Karpas-422 (cell line): ENCODE measurements around the gene VPS26B. TPM values are rescaled to one million over a fixed set of nuclear protein-coding genes. Genes with fewer than 3 reads are reported as not detected.
"Not testable (repeated sequence)": the region's sequence is repeated elsewhere in the genome, so short reads cannot be mapped to it uniquely, and the experiment has no call there.

Experiments
- DNase-seq: peaks from one replicate; pipeline ENCODE4 v3.0.0-alpha.2; 2015
- H2AFZ ChIP-seq: fragments of 200-600 bp; sonication (generic); 2 replicates; pipeline ENCODE4 v1.6.1; 2014; ENCODE audit warnings: antibody characterized with exemption, low read length, mixed read lengths
- H3K27ac ChIP-seq: fragments of 200-600 bp; sonication (generic); 2 replicates; pipeline ENCODE4 v1.5.1; 2014; ENCODE audit warnings: mild to moderate bottlenecking, low read length, moderate library complexity
- H3K27me3 ChIP-seq: fragments of 200-600 bp; sonication (generic); 2 replicates; pipeline ENCODE4 v1.6.1; 2014; ENCODE audit warnings: low read length, mixed read lengths
- H3K36me3 ChIP-seq: fragments of 200-600 bp; sonication (generic); 2 replicates; pipeline ENCODE4 v1.6.1; 2014; ENCODE audit warnings: low read length, mixed read lengths; ENCODE audit not compliant: insufficient read depth
- H3K4me1 ChIP-seq: fragments of 200-600 bp; sonication (generic); 2 replicates; pipeline ENCODE4 v1.6.1; 2014; ENCODE audit warnings: mild to moderate bottlenecking, low read length, mixed read lengths
- H3K4me2 ChIP-seq: fragments of 200-600 bp; sonication (generic); 2 replicates; pipeline ENCODE4 v1.6.1; 2014; ENCODE audit warnings: low read length, low read depth, mild to moderate bottlenecking; ENCODE audit not compliant: poor library complexity, severe bottlenecking
- H3K4me3 ChIP-seq: fragments of 200-600 bp; sonication (generic); 2 replicates; pipeline ENCODE4 v1.5.1; 2014; ENCODE audit warnings: mild to moderate bottlenecking, antibody characterized with exemption, low read length, mixed read lengths
- H3K79me2 ChIP-seq: fragments of 200-600 bp; sonication (generic); 2 replicates; pipeline ENCODE4 v1.6.1; 2014; ENCODE audit warnings: mild to moderate bottlenecking, low read length, mixed read lengths
- H3K9ac ChIP-seq: fragments of 200-600 bp; sonication (generic); 2 replicates; pipeline ENCODE4 v1.6.0; 2014; ENCODE audit warnings: low read length
- H3K9me2 ChIP-seq: fragments of 200-600 bp; sonication (generic), shearing (Covaris generic); replicated peaks from 2 replicates; pipeline ENCODE4 v1.6.0; 2014; ENCODE audit warnings: mild to moderate bottlenecking, low read length, moderate library complexity; ENCODE audit not compliant: insufficient read depth
- H3K9me3 ChIP-seq: fragments of 300-700, 200-600 bp; sonication (generic); 2 replicates; pipeline ENCODE4 v1.6.1; 2014; ENCODE audit warnings: low read length, mixed read lengths
- H4K20me1 ChIP-seq: fragments of 200-600 bp; sonication (generic); 2 replicates; pipeline ENCODE4 v1.6.1; 2014; ENCODE audit warnings: mild to moderate bottlenecking, antibody characterized with exemption, low read length, low read depth; ENCODE audit not compliant: insufficient read depth
- total RNA-seq: library from RNA; depleted of rRNA; stranded (reverse); fragments of >200 nt; shearing (Covaris generic); gene quantifications from 2 replicates; pipeline ENCODE4 v1.2.3, GENCODE V29; 2014; ENCODE audit warnings: low replicate concordance; rRNA removed

Gene VPS26B
- total RNA-seq, result 7.9 and 11.2 TPM in 2 replicates

GRCh38 chr11:134223836-134224709 is at the start of gene VPS26B, which contains the start of gene NCAPD3:
Gene VPS26B (plus strand): TSS chr11:134224671. CDS start chr11:134225123, 452 bp downstream.
Gene NCAPD3 (minus strand): TSS chr11:134223967. CDS start chr11:134223926, 41 bp downstream.
- Histone ChIP-seq H3K79me2 (peaks cover 37% of the 10 kb centered on the region), H3K9me3 (no peaks in the 10 kb centered on the region), H3K27ac (peak within 1 kb of the TSS; percentile 62; the same call in 1 of the 2 replicates), H2AFZ (peak within 1 kb of the TSS; percentile 92; the same call in 1 of the 2 replicates), H3K4me1 (peaks cover 37% of the 10 kb centered on the region), H3K9ac (peak within 1 kb of the TSS; percentile 82), H3K27me3 (no peaks in the 10 kb centered on the region), H3K4me3 (peak within 1 kb of the TSS; percentile 79), H3K9me2 (no peaks in the 10 kb centered on the region), H4K20me1 (peaks cover 15% of the 10 kb centered on the region; the same call in 1 of the 2 replicates), H3K36me3 (no peaks in the 10 kb centered on the region), H3K4me2 (peak within 1 kb of the TSS; percentile 93)
- peak; percentile 96 for DNase-seq

- H2AFZ ChIP-seq, result no peak overlapping the region
- H3K4me3 ChIP-seq, result no peak overlapping the region
- no peaks in the 10 kb centered on the region for H3K27me3 ChIP-seq
- no peak overlapping the region for H3K4me2 ChIP-seq
- peaks cover 7% of the 10 kb centered on the region for H3K36me3 ChIP-seq
- no peaks in the 10 kb centered on the region for H3K9me2 ChIP-seq
- H3K9me3 ChIP-seq, result no peaks in the 10 kb centered on the region
- H3K9ac ChIP-seq, result no peak overlapping the region
- H4K20me1 ChIP-seq, result no peaks in the 10 kb centered on the region
- no peaks in the 10 kb centered on the region for H3K79me2 ChIP-seq
- DNase-seq, result no peak
- no peaks in the 10 kb centered on the region for H3K4me1 ChIP-seq
- no peak overlapping the region for H3K27ac ChIP-seq
Observed at GRCh38 chr11:134176284-134176683, 48.2 kb upstream of the VPS26B start.

DNA sequence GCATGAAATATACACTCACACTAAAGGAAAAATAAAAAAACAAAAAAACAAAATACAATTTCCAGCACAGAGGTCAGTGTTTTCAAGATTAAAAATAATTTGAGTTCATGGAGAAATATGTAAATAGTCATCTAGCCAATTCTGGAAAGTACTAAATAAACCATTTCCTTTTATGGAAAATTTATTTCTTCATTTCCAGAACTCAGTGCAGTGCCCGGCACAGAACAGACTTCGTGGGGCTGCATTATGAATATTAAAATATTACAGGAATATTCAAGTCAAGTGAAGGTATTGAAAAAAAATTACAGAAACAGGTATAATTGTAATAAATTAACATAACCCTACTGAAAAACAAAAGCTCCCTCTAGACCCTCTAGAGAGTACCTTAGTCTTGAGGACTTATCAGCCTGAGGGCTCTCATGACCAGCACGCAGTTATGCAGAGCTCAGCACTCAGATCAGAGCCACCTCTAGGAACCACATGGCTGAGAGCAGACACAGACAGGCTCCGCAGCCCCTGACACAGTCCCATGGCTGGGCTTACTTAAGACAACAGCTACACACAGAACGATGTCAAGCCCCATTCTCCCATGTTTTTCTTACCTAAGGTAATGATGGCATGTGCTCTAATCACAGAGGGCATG is 46.3 kb upstream of the VPS26B start:
- Histone ChIP-seq H4K20me1 (no peaks in the 10 kb centered on the region), H3K4me3 (no peak overlapping the region), H3K4me2 (no peak overlapping the region), H3K9me2 (no peaks in the 10 kb centered on the region), H3K4me1 (no peaks in the 10 kb centered on the region), H3K79me2 (no peaks in the 10 kb centered on the region), H2AFZ (no peak overlapping the region), H3K9ac (no peak overlapping the region), H3K36me3 (peaks cover 7% of the 10 kb centered on the region), H3K27me3 (no peaks in the 10 kb centered on the region), H3K27ac (no peak overlapping the region), H3K9me3 (no peaks in the 10 kb centered on the region)
- DNase-seq, result no peak

DNA sequence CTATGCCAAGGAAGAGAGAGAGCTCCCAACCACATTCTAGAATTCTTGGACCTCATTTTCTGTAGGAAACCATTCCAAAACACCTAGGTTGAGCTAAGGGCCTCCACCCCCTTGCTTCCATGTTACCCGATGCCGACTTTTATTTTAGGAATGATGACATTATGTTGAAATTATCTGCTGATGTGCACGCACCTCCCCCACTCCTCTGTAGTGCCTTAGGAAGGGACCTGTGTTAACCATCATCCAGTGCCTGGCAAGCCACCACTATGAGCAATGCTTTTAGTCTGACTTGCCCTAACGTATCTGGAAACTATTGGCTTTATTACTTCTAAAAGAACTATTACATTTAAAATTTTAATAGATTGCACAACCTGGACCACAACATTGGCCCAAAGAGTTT is 42.8 kb upstream of the VPS26B start:
- H3K9ac ChIP-seq, result no peak overlapping the region
- H3K36me3 ChIP-seq, result no peaks in the 10 kb centered on the region
- H2AFZ ChIP-seq, result no peak overlapping the region

DNA sequence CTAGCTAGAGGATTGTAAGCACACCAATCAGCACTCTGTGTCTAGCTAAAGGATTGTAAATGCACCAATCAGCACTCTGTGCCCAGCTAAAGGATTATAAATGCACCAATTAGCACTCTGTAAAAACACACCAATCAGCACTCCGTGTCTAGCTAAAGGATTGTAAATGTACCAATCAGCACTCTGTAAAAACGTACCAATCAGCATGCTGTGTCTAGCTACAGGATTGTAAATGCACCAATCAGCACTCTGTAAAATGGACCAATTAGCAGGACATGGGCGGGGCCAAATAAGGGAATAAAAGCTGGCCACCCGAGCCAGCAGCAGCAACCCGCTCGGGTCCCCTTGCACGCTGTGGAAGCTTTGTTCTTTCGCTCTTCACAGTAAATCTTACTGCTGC is 36.4 kb upstream of the VPS26B start:
- not testable (repeated sequence) for H3K4me2 ChIP-seq, H3K9me3 ChIP-seq, H2AFZ ChIP-seq, H4K20me1 ChIP-seq, H3K79me2 ChIP-seq, H3K4me3 ChIP-seq, H3K27me3 ChIP-seq, H3K9ac ChIP-seq, H3K4me1 ChIP-seq, H3K9me2 ChIP-seq, DNase-seq, H3K27ac ChIP-seq
- peaks cover 42% of the 10 kb centered on the region for H3K36me3 ChIP-seq

More for the DNA sequence above, 42.8 kb upstream of the VPS26B start:
- no peaks in the 10 kb centered on the region for H3K4me1 ChIP-seq
- H3K4me3 ChIP-seq, result no peak overlapping the region
- H3K79me2 ChIP-seq, result no peaks in the 10 kb centered on the region
- no peaks in the 10 kb centered on the region for H3K9me3 ChIP-seq
- no peak overlapping the region for H3K27ac ChIP-seq
- H3K9me2 ChIP-seq, result no peaks in the 10 kb centered on the region
- no peaks in the 10 kb centered on the region for H4K20me1 ChIP-seq
- DNase-seq, result no peak
- H3K4me2 ChIP-seq, result no peak overlapping the region
- H3K27me3 ChIP-seq, result no peaks in the 10 kb centered on the region

- no peak overlapping the region for H3K9ac ChIP-seq
- H2AFZ ChIP-seq, result no peak overlapping the region
- DNase-seq, result no peak
- H3K4me3 ChIP-seq, result no peak overlapping the region
- H3K79me2 ChIP-seq, result no peaks in the 10 kb centered on the region
- H3K9me3 ChIP-seq, result no peaks in the 10 kb centered on the region
- peaks cover 5% of the 10 kb centered on the region for H3K4me1 ChIP-seq
- no peaks in the 10 kb centered on the region for H3K9me2 ChIP-seq
- peaks cover 25% of the 10 kb centered on the region for H3K36me3 ChIP-seq
- no peaks in the 10 kb centered on the region for H4K20me1 ChIP-seq
- H3K4me2 ChIP-seq, result no peak overlapping the region
- no peak overlapping the region for H3K27ac ChIP-seq
- no peaks in the 10 kb centered on the region for H3K27me3 ChIP-seq
Observed at GRCh38 chr11:134196756-134197155, 27.7 kb upstream of the VPS26B start.

DNA sequence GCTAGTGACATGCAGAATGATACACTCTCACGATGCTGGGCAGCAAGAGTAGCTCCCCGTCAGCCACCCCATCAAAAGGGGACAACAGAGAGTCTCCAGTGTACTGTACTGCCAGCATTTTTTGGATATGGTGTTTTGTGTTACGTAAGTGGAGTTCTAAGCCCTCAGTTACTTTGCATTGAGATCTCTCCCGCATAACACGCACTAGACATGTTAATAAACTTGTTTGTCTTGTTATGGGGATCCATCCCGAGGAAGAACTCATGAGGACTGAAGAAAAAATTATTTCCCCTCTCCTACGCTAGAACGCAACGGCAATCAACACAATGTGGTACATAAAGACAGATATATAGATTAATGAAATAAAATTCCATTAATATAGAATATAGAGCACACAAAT is 24.9 kb upstream of the VPS26B start:
- H4K20me1 ChIP-seq, result no peaks in the 10 kb centered on the region
- H3K4me3 ChIP-seq, result no peak overlapping the region
- no peak for DNase-seq
- H3K9me2 ChIP-seq, result no peaks in the 10 kb centered on the region
- H2AFZ ChIP-seq, result no peak overlapping the region
- H3K9ac ChIP-seq, result no peak overlapping the region
- peaks cover 5% of the 10 kb centered on the region for H3K4me1 ChIP-seq
- H3K79me2 ChIP-seq, result no peaks in the 10 kb centered on the region
- H3K4me2 ChIP-seq, result no peak overlapping the region
- no peaks in the 10 kb centered on the region for H3K9me3 ChIP-seq
- no peak overlapping the region for H3K27ac ChIP-seq
- no peaks in the 10 kb centered on the region for H3K27me3 ChIP-seq
- H3K36me3 ChIP-seq, result peaks cover 22% of the 10 kb centered on the region

- H3K27me3 ChIP-seq, result no peaks in the 10 kb centered on the region
- no peaks in the 10 kb centered on the region for H3K79me2 ChIP-seq
- H3K4me3 ChIP-seq, result no peak overlapping the region
- no peak overlapping the region for H3K9ac ChIP-seq
- no peak overlapping the region for H3K27ac ChIP-seq
- no peaks in the 10 kb centered on the region for H4K20me1 ChIP-seq
- no peaks in the 10 kb centered on the region for H3K9me2 ChIP-seq
- H3K9me3 ChIP-seq, result no peaks in the 10 kb centered on the region
- peaks cover 5% of the 10 kb centered on the region for H3K4me1 ChIP-seq
- peaks cover 20% of the 10 kb centered on the region for H3K36me3 ChIP-seq
- no peak overlapping the region for H3K4me2 ChIP-seq
- H2AFZ ChIP-seq, result no peak overlapping the region
- no peak for DNase-seq
Observed at GRCh38 chr11:134200688-134201087, 23.8 kb upstream of the VPS26B start.
